22Rv1 (cell line): ENCODE measurements around the gene TBC1D2.

ENCODE experiments used
- ZFX ChIP-seq: fragments of 450-650 bp; IDR thresholded peaks from 2 replicates; pipeline ENCODE4 v1.6.1; 2017; ENCODE audit warnings: antibody characterized with exemption, borderline replicate concordance
- TF ChIP-seq, protein P1 (sequence below): fragments of 450-650 bp; IDR thresholded peaks from 2 replicates; pipeline ENCODE4 v1.5.1; 2017; ENCODE audit warnings: mild to moderate bottlenecking

DNA sequence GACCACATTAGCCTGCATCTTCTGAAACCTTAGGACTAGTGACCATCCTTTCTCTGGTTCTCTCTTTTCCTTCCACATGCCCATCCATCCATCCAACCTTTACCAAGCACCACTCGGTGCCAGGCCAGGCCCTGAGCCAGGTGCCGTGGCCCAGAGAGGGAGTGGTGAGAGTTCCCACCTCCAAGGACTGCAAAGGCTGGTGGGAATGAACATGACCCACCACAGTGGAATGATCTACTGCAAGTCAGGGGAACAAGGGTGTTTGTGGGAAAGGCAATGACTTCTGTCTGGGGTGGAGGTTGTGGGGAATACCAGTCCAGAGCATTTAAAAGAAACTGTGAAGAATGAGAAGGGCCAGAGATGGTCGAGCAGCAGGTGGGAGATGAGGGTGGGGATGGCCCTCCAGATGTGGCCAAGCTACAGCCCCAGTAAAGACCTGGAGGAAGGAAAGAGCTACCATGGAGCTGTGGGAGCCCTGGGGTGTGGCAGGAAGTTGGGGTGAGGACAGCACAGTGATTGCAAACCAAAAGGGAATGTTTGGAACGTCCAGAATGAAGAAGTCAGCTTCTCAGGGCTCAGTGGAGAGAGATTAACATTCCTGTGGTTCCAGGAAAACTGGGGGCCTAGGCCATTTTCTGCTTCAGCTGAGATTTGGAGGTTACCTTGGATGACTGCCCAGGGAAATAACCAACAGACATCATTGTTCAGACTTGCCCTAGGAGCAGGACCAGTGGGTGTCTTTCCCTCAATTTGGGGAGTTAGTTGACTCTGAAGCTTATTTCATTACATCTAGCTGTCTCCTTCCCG is 32.4 kb downstream of the TBC1D2 start:
- TF ChIP-seq, protein P1, sequence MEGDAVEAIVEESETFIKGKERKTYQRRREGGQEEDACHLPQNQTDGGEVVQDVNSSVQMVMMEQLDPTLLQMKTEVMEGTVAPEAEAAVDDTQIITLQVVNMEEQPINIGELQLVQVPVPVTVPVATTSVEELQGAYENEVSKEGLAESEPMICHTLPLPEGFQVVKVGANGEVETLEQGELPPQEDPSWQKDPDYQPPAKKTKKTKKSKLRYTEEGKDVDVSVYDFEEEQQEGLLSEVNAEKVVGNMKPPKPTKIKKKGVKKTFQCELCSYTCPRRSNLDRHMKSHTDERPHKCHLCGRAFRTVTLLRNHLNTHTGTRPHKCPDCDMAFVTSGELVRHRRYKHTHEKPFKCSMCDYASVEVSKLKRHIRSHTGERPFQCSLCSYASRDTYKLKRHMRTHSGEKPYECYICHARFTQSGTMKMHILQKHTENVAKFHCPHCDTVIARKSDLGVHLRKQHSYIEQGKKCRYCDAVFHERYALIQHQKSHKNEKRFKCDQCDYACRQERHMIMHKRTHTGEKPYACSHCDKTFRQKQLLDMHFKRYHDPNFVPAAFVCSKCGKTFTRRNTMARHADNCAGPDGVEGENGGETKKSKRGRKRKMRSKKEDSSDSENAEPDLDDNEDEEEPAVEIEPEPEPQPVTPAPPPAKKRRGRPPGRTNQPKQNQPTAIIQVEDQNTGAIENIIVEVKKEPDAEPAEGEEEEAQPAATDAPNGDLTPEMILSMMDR, result no peak
- no peak for TF ChIP-seq ZFX
